Right lung (tissue), 10 donors: Measurements from ENCODE around the gene G6PD. TPM values are rescaled to one million over a fixed set of nuclear protein-coding genes. Genes with fewer than 3 reads are reported as not detected.
"Not testable (repeated sequence)": the region's sequence is repeated elsewhere in the genome, so short reads cannot be mapped to it uniquely, and the experiment has no call there.

Experiments used
- DNase-seq, 2 donors: peaks; one replicate each; pipeline ENCODE4 v3.0.0-alpha.2; 2013
- long read RNA-seq, 8 donors: transcript quantifications; one replicate each; lab custom pipeline, GENCODE V29; 2026
- polyA plus RNA-seq, 5 donors: library from polyadenylated mRNA; unstranded; fragments of 120-200 nt; gene quantifications; one replicate each; pipeline versions ENCODE4 v1.2.1 to v1.2.3, GENCODE V29; 2013; ENCODE audit warnings: inconsistent platforms in 1 of 5, low replicate concordance in 1 of 5; ENCODE audit not compliant: insufficient read length in 5 of 5, insufficient read depth in 1 of 5

G6PD gene
- polyA plus RNA-seq: 10 to 100 TPM; 30.3 to 49.3 (median 39.8) TPM
- long read RNA-seq, donor 1, transcript G6PD-211 (13 exons, 2,632 nt): major isoform, 14 of 66 reads
- long read RNA-seq, donor 1, partial matches to known transcripts: 42 of 66 reads
- long read RNA-seq, donor 1, other reads (novel, unspliced or antisense): 9 of 66 reads
- long read RNA-seq, donor 2, partial matches to known transcripts: 6 of 8 reads
- long read RNA-seq, donor 2, other reads (novel, unspliced or antisense): 0 of 8 reads
- long read RNA-seq, donor 3, partial matches to known transcripts: 13 of 17 reads
- long read RNA-seq, donor 3, other reads (novel, unspliced or antisense): 0 of 17 reads
- long read RNA-seq, donor 4, partial matches to known transcripts: 5 of 12 reads
- long read RNA-seq, donor 4, other reads (novel, unspliced or antisense): 0 of 12 reads
- long read RNA-seq, donor 5, partial matches to known transcripts: 0 of 3 reads
- long read RNA-seq, donor 5, other reads (novel, unspliced or antisense): 0 of 3 reads
- long read RNA-seq, donor 6, transcript G6PD-211 (13 exons, 2,632 nt): major isoform, 17 of 18 reads
- long read RNA-seq, donor 6, partial matches to known transcripts: 0 of 18 reads
- long read RNA-seq, donor 6, other reads (novel, unspliced or antisense): 0 of 18 reads
- long read RNA-seq, donor 7, transcript G6PD-211 (13 exons, 2,632 nt): major isoform, 15 of 27 reads
- long read RNA-seq, donor 7, partial matches to known transcripts: 0 of 27 reads
- long read RNA-seq, donor 7, other reads (novel, unspliced or antisense): 10 of 27 reads
- long read RNA-seq, donor 8, partial matches to known transcripts: 0 of 4 reads
- long read RNA-seq, donor 8, other reads (novel, unspliced or antisense): 0 of 4 reads

DNA sequence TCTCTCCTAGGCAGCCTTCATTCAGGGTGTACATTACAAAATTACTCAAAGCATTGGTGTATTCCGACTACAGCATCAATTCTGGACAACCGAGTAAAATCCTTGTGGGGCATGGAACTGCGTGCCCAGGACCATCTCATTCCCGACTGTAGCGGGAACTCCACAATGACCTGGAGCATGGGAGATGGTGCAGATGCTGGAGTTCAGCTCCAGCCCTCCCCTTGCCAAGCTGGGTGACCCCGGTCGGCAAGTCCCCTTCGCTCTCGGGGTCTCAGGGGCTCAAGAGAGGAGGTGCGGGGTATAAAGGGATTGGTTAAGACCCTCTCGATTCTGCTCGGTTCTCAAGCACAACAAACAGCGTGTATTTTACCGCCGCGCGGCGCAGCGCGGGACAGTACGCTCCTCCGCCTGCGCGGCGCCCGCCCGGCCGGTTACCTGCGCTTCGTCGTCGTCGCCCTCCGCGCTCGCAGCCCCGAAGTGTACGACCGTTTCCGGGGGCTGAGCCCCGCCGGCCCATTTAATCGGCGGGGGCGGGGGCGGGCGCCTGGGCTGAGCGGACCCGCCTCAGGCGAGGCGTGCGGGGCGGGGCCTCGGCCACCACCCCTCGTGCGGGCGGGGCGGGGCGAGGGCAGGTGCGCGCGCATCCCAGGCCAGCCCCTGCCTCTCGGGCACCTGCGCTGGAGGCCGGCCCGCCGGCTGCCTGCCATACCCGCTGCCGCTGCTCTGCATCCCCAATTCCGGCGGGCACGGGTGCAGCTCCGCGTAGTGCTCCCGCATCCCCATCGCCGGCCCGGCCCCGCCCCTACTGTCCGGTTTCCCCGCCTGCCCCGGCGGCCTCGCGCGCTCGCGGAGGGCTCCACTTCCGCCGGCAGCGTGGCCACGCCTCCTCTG, at the start of gene G6PD:
Gene G6PD, minus strand, starts transcription at position 493 of the 891 bp plus-strand sequence. CDS start 691 bp downstream, outside the sequence.
- no peak for DNase-seq

- DNase-seq: no peak
Observed at GRCh38 chrX:154595559-154596249, 49.1 kb upstream of the G6PD start.

GRCh38 chrX:154594491-154594890, 47.8 kb upstream of the G6PD start:
- DNase-seq: no peak

GRCh38 chrX:154593201-154593600, 46.6 kb upstream of the G6PD start:
- DNase-seq: no peak

DNA sequence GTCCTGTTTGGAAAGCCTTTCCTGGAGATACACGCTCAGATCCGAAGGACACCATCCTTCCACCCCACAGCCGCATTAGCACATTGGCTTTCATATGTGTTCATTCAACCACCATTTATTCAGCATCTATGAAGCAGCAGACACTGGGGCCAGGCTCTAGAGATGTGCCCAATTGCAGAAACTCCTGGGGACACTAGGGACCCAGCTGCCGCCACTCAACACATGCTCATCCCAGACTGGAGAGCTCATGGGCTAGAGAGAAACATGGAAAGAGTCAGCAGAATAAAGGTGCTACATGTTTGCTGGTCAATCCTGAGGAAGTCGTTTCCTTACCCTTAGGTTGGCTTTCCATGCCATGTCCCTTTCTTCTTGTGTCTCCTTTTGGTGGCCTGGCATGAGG, 45.9 kb upstream of the G6PD start:
- no peak for DNase-seq

DNA sequence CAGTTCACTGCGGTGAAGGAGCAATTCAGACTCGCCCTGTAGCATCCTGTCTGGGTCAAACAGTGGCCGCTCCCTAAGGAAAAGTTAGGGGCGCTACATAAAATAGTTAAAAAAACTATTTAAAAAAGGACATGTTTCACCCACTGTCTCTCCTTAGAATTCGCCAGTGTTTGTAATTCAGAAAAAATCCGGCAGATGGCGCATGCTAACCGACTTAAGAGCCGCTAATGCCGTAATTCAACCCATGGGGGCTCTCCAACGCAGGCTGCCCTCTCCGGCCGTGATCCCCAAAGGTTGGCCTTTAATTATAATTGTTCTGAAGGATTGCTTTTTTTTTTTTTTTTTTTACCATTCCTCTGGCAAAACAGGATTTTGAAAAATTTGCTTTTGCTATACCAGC, 43.8 kb upstream of the G6PD start:
- not testable (repeated sequence) for DNase-seq

GRCh38 chrX:154584585-154585183, 38.0 kb upstream of the G6PD start, which contains the start of gene CTAG1A:
Gene CTAG1A, plus strand, starts transcription at chrX:154585133. Its CDS starts 74 bp downstream, at chrX:154585207.
- DNase-seq: not testable (repeated sequence)

- DNase-seq: not testable (repeated sequence)
Observed at GRCh38 chrX:154582994-154583393, 36.3 kb upstream of the G6PD start.

- not testable (repeated sequence) for DNase-seq
Observed at GRCh38 chrX:154575076-154575475, 28.4 kb upstream of the G6PD start.

DNA sequence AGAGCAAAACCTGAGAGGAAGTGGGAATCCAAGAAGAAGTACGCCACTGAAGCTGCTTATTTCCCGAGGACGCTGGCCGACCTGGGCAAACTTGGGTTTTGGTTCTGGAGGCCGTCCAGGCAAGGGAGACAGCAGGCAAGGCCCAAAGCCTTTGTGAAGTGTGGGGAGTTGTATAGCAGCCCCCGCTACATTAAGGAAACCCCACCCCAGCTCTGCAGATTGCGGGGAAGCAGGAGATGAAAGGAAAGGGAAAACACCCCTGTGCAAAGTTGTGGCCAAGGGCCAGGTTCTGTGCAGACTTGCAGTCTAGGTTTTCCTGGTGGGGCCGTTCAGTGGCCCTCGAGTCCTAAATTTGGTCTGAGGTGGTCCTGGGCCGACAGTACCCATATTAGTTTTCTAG, 26.4 kb upstream of the G6PD start:
- DNase-seq: not testable (repeated sequence)

GRCh38 chrX:154570361-154570760, 23.7 kb upstream of the G6PD start:
- not testable (repeated sequence) for DNase-seq

- DNase-seq: not testable (repeated sequence)
Observed at GRCh38 chrX:154562295-154562694, 15.6 kb upstream of the G6PD start.

DNA sequence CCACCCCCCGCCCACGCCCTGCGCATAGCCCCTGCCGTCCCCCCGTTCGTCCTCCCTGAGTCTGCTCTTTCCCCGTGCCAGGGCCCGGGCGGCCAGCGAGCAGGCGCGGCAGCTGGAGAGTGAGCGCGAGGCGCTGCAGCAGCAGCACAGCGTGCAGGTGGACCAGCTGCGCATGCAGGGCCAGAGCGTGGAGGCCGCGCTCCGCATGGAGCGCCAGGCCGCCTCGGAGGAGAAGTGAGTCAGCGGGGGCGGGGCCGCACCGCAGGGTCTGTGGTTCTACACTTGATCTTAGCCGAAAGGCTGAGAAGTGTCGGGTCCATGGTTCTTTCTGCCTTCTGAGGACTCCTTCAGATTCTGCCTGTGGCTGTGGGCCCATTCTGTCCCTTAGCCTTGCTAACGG, 13.7 kb upstream of the G6PD start:
- DNase-seq: not testable (repeated sequence)

- DNase-seq: not testable (repeated sequence)
Observed at GRCh38 chrX:154558896-154559295, 12.2 kb upstream of the G6PD start.

DNA sequence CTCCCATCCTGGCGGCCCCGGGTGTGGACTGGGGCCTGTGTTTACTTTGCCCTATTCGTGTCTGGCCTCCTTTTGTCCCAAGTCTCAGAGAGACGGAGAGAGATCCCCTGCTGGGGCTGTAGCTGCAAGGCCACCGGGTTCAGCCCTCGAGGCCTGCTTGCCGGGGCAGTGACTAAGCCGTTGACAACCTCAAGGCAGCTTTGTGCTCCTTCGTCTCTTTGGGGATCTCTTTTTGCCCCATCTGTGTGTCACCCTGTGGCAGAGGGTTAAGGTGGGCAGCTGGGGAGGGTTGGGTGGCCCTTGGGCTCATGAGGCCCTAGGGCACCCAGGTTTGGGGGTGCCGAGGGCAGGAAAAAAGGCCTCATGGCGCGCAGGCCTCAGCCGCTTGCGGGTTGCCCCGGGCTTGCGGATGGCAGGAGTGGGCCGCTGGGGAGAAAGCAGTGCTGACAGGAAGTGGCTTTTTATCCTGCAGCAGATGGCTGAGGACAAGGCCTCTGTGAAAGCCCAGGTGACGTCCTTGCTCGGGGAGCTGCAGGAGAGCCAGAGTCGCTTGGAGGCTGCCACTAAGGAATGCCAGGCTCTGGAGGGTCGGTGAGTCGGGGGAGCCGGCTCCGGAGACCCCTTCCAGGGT, 11.5 kb upstream of the G6PD start:
- not testable (repeated sequence) for DNase-seq

GRCh38 chrX:154552112-154552806, 5.6 kb upstream of the G6PD start:
- not testable (repeated sequence) for DNase-seq

DNA sequence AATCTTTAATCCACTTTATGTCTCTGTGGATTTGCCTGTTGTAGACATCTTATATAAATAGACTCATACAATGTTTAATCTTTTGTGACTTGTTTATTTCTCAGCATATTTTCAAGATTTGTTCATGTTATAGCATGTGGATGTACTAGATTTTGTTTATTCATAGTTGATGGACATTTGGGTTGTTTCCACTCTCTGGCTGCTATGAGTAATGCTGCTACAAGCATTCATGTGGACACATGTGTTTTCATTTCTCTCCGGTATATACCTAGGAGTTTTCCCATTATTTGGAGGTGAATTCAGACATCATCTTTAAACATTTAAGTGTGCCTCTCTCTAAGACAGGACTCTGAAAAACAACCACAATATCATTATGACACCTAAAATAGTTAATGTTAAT, 3.1 kb upstream of the G6PD start:
- DNase-seq: no peak

- no peak for DNase-seq
Observed at GRCh38 chrX:154548028-154548316, 1.3 kb upstream of the G6PD start.
